ENCODE data around the gene ROBO4.

Gene ROBO4

DNA sequence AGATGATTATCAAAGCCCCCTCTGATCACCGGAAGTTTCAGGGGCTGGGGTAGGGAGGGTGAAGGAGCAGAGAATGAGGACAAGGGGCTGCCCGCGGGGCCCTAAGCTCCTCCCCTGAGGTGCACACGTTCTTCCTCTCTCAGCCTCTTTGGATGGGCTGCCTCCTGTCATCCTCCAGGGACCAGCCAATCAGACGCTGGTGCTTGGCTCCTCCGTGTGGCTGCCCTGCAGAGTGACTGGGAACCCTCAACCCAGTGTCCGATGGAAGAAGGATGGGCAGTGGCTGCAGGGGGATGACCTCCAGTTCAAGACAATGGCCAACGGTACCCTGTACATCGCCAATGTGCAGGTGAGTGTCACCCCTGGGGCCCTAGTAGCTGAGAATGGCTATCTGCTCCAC is 24.9 kb downstream of the ROBO4 start:
- no peak for DNase-seq (ENCODE audit: low read depth)

DNA sequence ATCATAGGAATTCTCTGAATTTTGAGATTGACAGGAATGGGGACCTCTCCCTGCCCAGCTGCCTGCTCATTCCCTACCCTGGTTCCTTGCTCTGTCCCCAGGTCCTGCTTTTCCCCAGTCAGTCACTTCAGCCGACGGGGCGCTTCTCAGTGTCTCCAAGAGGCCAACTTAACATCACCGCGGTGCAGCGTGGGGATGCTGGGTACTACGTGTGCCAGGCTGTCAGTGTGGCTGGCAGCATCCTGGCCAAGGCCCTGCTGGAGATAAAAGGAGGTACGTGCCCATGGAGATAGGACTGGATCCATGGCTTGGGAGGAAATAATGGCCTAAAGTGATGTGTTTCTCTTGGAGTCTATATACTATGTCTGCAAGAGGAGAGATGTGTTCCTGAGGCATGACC is 25.4 kb downstream of the ROBO4 start:
- no peak for DNase-seq (ENCODE audit: low read depth)

DNA sequence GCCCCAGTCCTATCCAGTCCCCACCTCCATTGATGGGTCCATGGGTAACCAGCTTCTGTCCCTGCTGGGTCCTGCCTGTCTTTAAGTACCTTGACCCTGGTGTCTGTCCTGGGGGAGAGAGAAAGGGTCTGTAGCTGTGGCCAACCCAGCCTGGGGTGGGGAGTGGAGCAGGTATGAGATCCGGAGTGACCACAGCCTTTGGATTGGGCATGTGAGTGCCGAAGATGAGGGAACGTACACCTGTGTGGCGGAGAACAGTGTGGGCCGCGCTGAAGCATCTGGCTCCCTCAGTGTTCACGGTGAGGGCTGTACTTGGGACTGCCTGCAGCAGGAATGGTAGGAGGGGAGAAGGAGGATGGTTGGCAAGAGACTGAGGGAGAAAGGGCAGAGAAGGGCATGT is 27.2 kb downstream of the ROBO4 start:
- no peak for DNase-seq (ENCODE audit: low read depth)

- DNase-seq (ENCODE audit: low read depth), result no peak
Observed at GRCh38 chr11:124869856-124870387, 27.7 kb downstream of the ROBO4 start.

GRCh38 chr11:124869331-124869730 is 28.3 kb downstream of the ROBO4 start:
- DNase-seq (ENCODE audit: low read depth), result no peak

DNA sequence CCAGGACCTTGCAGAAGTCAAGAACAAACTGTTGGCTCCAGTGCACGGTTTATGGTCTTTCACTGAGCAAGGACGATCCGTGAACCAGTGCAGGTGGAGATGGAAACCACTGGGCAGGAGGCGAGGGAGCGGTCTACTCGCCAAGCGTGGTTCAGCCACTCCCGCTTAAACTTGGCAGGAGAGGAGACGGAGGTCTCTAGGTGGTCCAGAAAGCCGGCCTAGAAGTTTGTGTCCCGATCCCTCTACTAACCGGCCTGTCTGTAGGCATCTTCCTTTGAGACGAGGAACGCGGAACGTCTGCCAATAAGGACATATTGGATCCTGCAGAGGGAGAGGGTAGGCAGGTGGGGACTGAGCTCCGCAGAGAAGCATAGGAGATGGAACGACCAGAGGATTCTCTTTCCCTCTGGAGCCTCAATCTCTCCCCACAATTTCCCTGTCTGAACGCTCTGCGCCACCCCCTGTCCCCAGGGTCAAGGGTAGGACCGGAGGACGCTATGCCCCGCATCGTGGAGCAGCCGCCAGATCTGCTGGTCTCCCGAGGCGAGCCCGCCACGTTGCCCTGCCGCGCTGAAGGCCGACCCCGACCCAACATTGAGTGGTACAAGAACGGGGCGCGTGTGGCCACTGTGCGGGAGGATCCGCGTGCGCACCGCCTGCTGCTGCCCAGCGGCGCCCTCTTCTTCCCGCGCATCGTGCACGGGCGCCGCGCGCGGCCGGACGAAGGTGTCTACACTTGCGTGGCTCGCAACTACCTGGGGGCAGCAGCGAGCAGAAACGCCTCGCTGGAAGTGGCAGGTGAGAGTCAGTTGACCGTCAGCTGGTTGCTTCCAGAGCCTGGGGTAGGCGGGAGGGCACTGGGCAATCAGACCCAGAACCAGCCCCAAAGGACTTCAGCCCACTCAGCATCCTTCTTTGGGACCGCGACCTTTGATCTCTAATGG is 29.1 kb downstream of the ROBO4 start:
- DNase-seq (ENCODE audit: low read depth), result no peak

GRCh38 chr11:124867700-124868099 is 30.0 kb downstream of the ROBO4 start:
- DNase-seq (ENCODE audit: low read depth), result no peak

DNA sequence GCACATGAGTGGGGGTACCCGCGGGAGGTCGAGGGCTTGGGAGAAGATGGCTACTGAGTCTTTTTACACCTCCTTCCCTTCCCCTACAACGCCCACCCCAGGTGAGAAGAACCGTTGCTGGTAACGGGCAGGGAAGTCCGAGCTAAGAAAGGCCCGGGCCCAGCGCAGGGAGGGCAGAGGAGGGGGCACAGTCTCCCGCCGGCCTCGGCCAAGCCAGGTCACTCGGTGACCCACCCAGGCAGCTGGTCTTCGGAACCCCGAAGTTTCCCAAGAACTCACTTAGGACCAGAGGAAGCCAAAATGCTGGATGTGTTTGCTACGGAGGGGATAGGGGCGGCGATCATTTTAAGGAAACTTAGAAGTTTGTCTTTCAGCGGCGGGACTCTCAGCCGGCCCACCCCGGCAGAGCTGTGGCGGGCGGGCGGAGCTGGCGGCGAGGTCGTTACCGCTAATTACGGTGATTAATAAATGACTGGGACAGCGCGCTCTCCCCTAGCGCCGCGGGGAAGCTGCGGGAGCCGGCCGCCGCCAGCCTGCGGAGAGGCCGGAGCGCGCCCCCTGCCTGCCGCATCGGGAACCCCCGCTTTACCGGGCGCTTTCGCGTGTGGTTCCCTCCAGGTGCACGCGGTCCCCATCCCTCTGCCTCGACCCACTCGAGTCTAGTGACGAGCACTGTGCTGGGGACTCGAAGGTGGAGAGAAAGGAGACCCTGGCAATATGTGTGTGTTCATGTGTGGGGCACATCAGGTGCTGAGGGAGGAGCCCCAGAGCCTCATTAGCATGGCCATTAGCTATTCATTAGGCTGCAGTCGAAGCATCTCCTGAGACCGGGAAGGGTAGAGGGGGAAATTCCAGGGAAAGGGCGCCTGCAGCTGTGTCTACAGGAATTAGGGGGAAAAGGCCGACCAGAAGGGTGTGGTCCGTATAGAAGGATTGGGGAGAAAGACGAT is 31.5 kb downstream of the ROBO4 start:
- no peak for DNase-seq (ENCODE audit: low read depth)

DNA sequence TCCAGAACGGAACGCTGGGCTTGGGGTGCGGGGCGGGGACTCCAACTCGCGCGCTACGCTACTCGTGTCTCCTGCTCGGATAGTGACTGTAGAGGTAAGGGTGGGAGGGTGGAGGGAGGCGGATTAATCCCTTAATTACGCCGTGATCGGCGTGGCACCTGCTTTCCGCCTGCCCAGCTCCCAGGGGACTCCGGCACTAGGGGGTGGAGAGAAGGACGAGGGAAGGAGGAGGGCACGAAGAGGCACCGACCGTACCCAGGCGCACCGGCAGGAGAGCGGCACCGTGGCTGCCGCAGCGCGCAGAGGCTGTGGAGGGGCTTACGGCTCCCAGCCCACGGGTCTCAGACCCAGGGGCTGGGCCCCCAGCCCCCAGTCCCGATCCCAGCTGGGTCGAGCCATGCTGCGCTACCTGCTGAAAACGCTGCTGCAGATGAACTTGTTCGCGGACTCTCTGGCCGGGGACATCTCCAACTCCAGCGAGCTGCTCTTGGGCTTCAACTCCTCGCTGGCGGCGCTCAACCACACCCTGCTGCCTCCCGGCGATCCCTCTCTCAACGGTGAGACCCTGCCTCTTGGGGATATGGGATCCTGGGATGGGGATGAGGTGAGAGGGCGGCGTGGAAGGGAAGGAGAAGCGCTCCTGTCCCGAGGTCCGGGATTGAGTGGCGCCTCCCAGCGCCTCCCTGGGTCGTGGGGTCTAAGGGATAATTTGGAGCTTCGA is 32.3 kb downstream of the ROBO4 start, which contains the start of gene ROBO3:
Gene ROBO3, plus strand, starts transcription at position 252 of the 721 bp plus-strand sequence. Its CDS starts 146 bp downstream, at position 398.
- DNase-seq (ENCODE audit: low read depth), result no peak

GRCh38 chr11:124864892-124865180 is 32.8 kb downstream of the ROBO4 start:
- no peak for DNase-seq (ENCODE audit: low read depth)

DNA sequence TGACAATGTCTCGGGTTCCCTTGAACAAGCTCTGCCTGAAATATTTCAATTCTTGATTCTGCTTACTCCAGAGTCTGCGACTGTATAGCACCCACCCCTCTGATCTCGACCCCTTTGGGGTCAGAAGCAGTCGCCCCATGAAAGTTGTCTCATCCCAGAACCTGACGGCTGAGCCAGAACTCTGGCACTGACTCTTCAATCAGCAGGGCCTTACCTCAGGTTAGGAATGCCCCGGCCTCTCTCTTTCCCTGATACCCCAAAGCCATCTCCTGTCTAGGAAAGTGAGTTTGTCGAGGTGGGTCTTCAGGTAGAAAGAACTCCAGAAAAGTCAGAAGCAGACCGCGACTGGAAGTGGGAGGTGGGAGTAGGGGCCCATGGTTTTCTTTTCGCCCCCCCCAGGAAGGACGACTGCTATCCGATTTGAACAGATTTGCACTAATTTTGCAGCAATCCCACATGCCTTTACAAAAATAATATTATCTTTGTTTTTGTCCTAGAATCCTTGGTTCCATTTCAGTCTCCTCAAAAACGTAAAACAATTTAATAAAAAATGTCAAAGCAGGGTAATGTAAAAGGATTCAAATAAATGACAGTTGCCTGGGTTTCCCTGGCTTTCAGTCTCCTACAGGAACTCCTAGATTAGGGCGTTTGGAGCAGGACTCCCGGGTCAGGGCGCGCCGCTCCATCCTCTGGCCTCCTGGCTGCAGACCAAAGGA is 33.3 kb downstream of the ROBO4 start:
- DNase-seq (ENCODE audit: low read depth), result no peak

DNA sequence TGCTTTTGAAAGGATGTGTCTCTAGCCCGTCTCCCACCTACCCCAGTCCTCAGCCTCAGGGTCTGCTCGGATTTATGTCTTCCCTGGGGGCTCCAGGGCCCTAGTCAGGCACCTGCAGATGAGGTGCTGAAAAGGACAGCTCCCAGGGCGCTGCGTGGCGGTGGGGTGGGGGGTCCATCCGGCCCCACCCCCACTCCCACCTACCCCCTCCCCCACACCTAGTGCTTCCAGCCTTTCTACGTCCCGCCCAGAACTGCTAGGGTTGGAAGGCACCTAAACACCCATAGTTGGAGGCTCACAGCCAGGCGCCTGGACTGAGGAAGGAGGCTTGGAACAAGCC is 33.9 kb downstream of the ROBO4 start:
- DNase-seq (ENCODE audit: low read depth), result no peak

GRCh38 chr11:124863137-124863825 is 34.4 kb downstream of the ROBO4 start:
- no peak for DNase-seq (ENCODE audit: low read depth)

GRCh38 chr11:124861670-124862069 is 36.0 kb downstream of the ROBO4 start:
- DNase-seq (ENCODE audit: low read depth), result no peak

- no peak for DNase-seq (ENCODE audit: low read depth)
Observed at GRCh38 chr11:124859171-124859570, 38.5 kb downstream of the ROBO4 start.

- no peak for DNase-seq (ENCODE audit: low read depth)
Observed at GRCh38 chr11:124846070-124846673, 51.5 kb downstream of the ROBO4 start.

DNA sequence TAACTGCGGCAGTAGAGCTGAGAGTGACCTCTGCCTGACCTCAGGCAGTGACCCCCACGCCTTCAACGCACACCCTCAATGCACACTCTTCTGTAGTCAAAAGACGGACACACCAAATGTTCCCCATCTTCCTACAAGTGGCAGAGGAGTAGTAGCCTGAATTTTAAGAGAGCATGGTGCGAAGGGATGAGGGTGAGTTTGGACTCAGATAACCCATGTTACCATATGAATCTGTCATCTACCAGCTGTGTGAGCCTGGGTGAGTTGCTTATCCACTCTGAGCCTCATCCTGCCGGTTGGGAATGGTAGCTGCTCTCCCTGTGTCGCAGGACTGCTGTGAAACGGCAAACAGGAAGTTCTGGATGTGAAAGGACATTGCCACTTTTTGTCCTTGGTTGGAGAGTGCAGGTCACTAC is 53.0 kb downstream of the ROBO4 start:
- DNase-seq (ENCODE audit: low read depth), result no peak

GRCh38 chr11:124843616-124843910 is 54.1 kb downstream of the ROBO4 start:
- DNase-seq (ENCODE audit: low read depth), result no peak

GRCh38 chr11:124842305-124842704 is 55.4 kb downstream of the ROBO4 start:
- DNase-seq (ENCODE audit: low read depth), result no peak

DNA sequence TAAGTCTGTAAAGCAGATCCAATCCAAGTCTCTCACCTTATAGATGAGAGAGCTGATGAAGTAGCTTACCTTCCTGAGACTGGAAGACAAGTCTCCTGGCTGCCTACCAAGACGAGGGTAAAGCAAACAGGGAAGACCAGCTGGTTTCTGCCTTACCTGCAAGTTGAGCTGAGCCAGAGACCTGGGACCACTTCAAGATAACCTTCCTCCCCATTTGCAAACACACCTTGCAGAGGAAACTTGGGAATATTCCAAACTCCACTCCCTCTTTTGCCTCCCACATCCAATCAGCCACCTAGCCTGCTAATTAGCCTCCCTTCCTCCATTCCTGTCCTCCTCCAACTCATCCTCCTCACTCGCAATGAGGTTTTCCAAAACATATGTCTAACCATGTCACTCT is 55.8 kb downstream of the ROBO4 start:
- DNase-seq (ENCODE audit: low read depth), result no peak

DNA sequence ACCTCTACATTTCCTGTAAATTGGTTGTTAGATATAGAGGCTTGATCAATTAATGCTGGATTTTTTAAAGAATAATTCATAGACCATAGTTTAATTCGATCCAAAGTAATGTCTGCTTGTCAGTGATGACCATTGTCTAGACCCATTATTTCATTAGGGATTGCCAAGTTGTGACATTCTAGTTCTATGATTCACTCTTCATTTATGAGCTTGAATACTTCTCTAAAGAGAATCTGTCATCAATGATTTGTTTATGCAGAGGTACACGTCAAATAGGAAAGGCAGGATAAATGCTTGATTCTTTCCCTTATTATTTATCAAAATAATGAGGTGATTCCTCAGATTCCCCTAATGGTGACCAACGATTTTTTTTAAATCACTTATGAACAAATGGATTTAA is 56.5 kb downstream of the ROBO4 start:
- no peak for DNase-seq (ENCODE audit: low read depth)

Data from stimulated activated CD8-positive, alpha-beta memory T cell treated with anti-CD3 and anti-CD28 coated beads, Interleukin-12 subunit alpha, Interleukin-12 subunit beta, amount 100 ng/mL, for 1 hour (primary cell).